Measurements from ENCODE around the gene SERPINE2.
"Not testable (repeated sequence)": the region's sequence is repeated elsewhere in the genome, so short reads cannot be mapped to it uniquely, and the experiment has no call there.

DNA sequence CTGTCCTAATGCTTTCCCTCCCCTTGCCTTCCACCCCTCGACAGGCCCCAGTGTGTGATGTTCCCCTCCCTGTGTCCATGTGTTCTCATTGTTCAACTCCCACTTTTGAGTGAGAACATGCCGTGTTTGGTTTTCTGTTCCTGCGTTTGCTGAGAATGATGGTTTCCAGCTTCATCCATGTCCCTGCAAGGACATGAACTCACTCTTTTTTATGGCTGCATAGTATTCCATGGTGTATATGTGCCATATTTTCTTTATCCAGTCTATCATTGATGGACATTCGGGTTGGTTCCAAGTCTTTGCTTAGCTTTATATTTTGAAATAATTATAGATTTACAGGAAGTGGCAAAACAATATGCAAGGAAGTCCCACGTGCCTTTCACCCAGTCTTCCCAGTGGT lies 38.4 kb downstream of the SERPINE2 start:
- not testable (repeated sequence) for TF ChIP-seq POLR2A (IDR thresholded peaks at IDR 0.05; ENCODE audit: low read length); GATA1 (IDR thresholded peaks at IDR 0.05; ENCODE audit: low read depth, low read length)

Data from erythroblast (primary cell).